Ishikawa (cell line): ENCODE results near the gene UBAP2L.

Experiments
- CEBPB ChIP-seq: IDR thresholded peaks from 2 replicates; pipeline ENCODE4 v1.6.1; 2012
- CREB1 ChIP-seq: IDR thresholded peaks from 2 replicates; pipeline ENCODE4 v1.6.1; 2012; ENCODE audit warnings: low read depth
- EGR1 ChIP-seq: IDR thresholded peaks from 2 replicates; pipeline ENCODE4 v1.6.1; 2012
- EP300 ChIP-seq: IDR thresholded peaks from 2 replicates; pipeline ENCODE4 v1.6.1; 2012; ENCODE audit warnings: borderline replicate concordance
- FOXM1 ChIP-seq: IDR thresholded peaks from 2 replicates; pipeline ENCODE4 v1.6.1; 2012; ENCODE audit warnings: low read depth, borderline replicate concordance
- NFIC ChIP-seq: IDR thresholded peaks from 2 replicates; pipeline ENCODE4 v1.6.1; 2012
- RAD21 ChIP-seq: IDR thresholded peaks from 2 replicates; pipeline ENCODE4 v1.6.1; 2012; ENCODE audit warnings: low read depth
- TAF1 ChIP-seq: IDR thresholded peaks from 2 replicates; pipeline ENCODE4 v1.6.1; 2012; ENCODE audit warnings: low read depth, mild to moderate bottlenecking
- TCF12 ChIP-seq: IDR thresholded peaks from 2 replicates; pipeline ENCODE4 v1.6.1; 2012; ENCODE audit warnings: low read depth
- TEAD4 ChIP-seq: IDR thresholded peaks from 2 replicates; pipeline ENCODE4 v1.6.1; 2012
- YY1 ChIP-seq: IDR thresholded peaks from 2 replicates; pipeline ENCODE4 v1.6.1; 2012; ENCODE audit warnings: low read depth
- ZBTB7A ChIP-seq: IDR thresholded peaks from 2 replicates; pipeline ENCODE4 v1.6.1; 2012; ENCODE audit warnings: low read depth
- TF ChIP-seq, protein P1 (sequence below): IDR thresholded peaks from 2 replicates; pipeline ENCODE4 v1.6.1; 2012
- TF ChIP-seq, protein P2 (sequence below): IDR thresholded peaks from 2 replicates; pipeline ENCODE4 v1.6.1; 2012
- TF ChIP-seq, protein P3 (sequence below): IDR thresholded peaks from 2 replicates; pipeline ENCODE4 v1.6.1; 2012; ENCODE audit warnings: low read depth, mild to moderate bottlenecking

Gene UBAP2L

DNA sequence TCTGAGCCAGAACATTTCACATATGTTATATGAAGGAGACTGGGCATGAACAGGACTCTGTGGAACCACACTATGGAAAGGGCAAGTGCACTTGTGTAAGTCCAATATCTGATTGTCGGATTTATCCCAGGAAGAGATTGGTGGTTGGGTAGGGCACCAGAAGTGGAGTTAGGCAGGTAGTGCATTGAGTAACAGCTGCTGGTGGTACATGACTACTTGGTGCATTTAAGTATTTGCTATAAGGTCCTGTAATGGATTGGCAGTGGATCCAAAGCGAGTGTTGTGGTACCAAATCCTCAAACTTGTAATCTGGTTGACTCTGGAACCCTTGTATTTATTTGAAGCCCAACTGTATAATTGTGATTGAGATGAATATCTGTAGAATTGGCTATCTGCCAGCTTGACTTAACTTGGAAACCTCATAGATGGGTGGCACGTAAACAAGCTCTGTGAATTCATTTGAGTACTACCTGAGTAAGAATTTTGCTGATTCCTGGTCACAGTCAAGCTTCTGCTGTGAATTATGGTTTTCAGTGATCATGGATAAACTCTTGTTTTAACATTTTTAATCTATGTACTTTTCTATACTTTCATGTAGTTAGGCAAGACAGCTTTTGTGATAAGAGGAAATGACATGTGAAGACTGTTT, 21.1 kb downstream of the UBAP2L start:
- TF ChIP-seq, protein P1, sequence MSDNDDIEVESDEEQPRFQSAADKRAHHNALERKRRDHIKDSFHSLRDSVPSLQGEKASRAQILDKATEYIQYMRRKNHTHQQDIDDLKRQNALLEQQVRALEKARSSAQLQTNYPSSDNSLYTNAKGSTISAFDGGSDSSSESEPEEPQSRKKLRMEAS: no peak
- no peak for TF ChIP-seq ZBTB7A
- no peak for TF ChIP-seq EP300
- TF ChIP-seq, protein P2, sequence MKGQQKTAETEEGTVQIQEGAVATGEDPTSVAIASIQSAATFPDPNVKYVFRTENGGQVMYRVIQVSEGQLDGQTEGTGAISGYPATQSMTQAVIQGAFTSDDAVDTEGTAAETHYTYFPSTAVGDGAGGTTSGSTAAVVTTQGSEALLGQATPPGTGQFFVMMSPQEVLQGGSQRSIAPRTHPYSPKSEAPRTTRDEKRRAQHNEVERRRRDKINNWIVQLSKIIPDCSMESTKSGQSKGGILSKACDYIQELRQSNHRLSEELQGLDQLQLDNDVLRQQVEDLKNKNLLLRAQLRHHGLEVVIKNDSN: no peak
- TF ChIP-seq, protein P3, sequence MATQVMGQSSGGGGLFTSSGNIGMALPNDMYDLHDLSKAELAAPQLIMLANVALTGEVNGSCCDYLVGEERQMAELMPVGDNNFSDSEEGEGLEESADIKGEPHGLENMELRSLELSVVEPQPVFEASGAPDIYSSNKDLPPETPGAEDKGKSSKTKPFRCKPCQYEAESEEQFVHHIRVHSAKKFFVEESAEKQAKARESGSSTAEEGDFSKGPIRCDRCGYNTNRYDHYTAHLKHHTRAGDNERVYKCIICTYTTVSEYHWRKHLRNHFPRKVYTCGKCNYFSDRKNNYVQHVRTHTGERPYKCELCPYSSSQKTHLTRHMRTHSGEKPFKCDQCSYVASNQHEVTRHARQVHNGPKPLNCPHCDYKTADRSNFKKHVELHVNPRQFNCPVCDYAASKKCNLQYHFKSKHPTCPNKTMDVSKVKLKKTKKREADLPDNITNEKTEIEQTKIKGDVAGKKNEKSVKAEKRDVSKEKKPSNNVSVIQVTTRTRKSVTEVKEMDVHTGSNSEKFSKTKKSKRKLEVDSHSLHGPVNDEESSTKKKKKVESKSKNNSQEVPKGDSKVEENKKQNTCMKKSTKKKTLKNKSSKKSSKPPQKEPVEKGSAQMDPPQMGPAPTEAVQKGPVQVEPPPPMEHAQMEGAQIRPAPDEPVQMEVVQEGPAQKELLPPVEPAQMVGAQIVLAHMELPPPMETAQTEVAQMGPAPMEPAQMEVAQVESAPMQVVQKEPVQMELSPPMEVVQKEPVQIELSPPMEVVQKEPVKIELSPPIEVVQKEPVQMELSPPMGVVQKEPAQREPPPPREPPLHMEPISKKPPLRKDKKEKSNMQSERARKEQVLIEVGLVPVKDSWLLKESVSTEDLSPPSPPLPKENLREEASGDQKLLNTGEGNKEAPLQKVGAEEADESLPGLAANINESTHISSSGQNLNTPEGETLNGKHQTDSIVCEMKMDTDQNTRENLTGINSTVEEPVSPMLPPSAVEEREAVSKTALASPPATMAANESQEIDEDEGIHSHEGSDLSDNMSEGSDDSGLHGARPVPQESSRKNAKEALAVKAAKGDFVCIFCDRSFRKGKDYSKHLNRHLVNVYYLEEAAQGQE: no peak
- TF ChIP-seq FOXM1: no peak
- TF ChIP-seq NFIC: no peak; the same call in 1 of the 2 replicates
- TF ChIP-seq CEBPB: no peak
- TF ChIP-seq TAF1: no peak
- TF ChIP-seq TCF12: no peak
- no peak for TF ChIP-seq CREB1
- no peak for TF ChIP-seq RAD21

DNA sequence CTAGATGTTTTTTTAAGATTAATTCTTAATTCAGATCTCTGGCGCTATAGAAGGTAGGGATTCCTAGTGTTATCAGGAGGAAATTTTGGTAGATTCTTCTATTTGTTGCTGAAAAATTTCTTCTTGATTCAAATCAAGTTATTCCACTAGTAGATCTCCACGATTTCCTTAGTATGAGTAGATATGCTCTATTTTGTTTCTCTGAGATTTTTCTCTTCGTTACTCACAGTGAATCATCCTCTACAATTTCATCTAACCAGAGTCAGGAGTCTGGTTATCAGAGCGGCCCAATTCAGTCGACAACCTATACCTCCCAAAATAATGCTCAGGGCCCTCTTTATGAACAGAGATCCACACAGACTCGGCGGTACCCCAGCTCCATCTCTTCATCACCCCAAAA, 32.9 kb downstream of the UBAP2L start:
- TF ChIP-seq EP300 (no peak), CEBPB (no peak), YY1 (no peak), TEAD4 (no peak), RAD21 (no peak), TAF1 (no peak), ZBTB7A (no peak), NFIC (no peak), CREB1 (no peak), TCF12 (no peak), FOXM1 (no peak), EGR1 (no peak)
- TF ChIP-seq, protein P1: no peak
- TF ChIP-seq, protein P2: no peak
- TF ChIP-seq, protein P3: no peak

DNA sequence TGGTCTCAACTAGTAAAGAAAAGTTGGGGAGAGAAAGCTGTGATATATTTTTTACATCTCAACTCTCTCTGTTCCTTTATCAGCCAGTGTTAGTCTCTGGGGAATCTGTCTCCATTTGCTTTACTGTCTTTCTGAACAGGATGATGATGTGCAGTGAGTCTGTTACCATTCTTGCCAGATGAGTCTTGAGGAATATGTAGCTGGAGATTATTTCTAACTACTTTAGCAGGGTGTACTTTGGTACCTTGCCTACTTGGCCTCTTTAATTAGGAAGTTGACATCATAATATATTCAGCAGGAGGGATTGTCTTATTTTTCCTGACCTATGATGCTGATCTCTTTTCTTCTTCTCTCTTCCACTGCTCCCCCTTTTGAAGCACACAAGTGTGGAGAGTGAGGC, 35.9 kb downstream of the UBAP2L start:
- TF ChIP-seq, protein P2: no peak
- TF ChIP-seq CREB1: no peak
- TF ChIP-seq, protein P3: no peak
- TF ChIP-seq EGR1: no peak
- TF ChIP-seq TAF1: no peak
- TF ChIP-seq, protein P1: no peak
- no peak for TF ChIP-seq FOXM1
- TF ChIP-seq EP300: no peak
- no peak for TF ChIP-seq RAD21
- no peak for TF ChIP-seq TEAD4
- no peak for TF ChIP-seq CEBPB
- no peak for TF ChIP-seq YY1
- TF ChIP-seq NFIC: no peak
- no peak for TF ChIP-seq TCF12
- TF ChIP-seq ZBTB7A: no peak

DNA sequence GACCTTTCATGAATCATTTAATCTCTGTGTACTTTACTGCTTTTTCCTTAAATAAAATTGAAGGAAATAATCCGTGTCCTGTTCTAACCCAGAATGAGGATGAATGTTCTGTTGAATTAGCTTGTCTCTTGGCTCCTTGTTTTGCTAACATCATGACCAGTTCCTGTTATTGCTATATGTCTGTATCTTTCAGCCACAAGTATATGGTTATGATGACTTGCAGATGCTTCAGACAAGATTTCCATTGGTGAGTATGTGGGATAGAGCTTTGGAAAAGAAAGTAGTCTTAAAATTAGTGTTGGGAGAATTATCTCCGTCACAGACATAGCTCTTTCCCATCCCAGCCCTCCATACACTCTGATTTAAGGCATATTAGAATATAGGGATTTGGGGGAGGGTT, 38.0 kb downstream of the UBAP2L start:
- TF ChIP-seq, protein P2: no peak
- TF ChIP-seq EP300: no peak
